GM18868 (cell line): ENCODE data around the gene SLC6A3.
"Not testable (repeated sequence)": the region's sequence is repeated elsewhere in the genome, so short reads cannot be mapped to it uniquely, and the experiment has no call there.

ENCODE experiments used
- ATAC-seq: cut with Tn5 transposase; IDR thresholded peaks from one replicate; pipeline ENCODE4 v1.9.1; 2021; ENCODE audit warnings: mild to moderate bottlenecking, moderate library complexity; ENCODE audit not compliant: unreplicated experiment

SLC6A3 gene

GRCh38 chr5:1375871-1376810 is 69.1 kb downstream of the SLC6A3 start:
- ATAC-seq: no peak

DNA sequence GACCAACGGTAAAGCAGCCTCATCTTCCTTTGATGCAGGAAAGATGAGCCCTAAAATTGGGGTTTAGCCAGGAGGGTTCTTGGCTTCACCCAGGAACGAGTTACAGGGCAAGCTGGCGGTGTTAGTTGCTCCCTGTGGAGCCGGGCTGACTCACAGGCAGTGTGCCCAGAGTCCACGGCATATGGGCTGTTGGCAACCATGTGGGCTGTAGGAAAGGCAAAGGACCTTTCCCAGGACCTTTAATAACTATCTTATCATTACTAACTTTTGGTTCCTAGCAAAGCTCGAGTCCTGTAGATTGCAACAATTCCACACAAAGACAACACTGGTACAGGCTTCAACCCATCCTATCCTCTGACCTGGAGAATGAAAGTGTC is 70.6 kb downstream of the SLC6A3 start:
- no peak for ATAC-seq

DNA sequence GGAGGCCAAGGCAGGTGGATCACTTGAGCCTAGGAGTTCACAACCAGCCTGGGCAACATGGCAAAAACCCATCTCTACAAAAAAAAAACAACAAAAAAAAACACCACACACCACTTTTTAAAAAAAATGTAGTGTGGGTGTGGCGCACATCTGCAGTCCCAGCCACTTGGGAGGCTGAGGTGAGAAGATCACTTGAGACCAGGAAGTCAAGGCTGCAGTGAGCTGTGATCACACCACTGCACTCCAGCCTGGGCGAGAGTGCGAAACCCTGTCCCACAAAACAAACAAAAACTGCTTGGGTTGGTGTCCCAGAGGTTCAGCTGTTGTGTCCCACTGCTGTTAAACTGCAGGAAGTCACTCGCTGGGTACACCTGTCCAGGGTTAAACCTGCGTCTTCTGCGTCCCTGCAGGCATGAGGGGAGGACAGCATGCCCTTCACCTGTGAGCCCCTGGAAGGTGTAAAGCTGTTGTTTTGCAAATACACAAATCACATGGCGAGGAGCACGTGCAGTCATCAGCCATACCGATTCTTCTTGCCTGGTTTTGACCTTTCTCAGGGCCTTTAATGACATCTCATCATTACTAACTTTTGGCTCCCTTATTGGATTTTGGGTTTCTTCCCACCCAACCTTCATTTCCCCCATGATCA is 71.1 kb downstream of the SLC6A3 start:
- ATAC-seq: no peak

- ATAC-seq: not testable (repeated sequence)
Observed at GRCh38 chr5:1371972-1372342, 73.3 kb downstream of the SLC6A3 start.

- no peak for ATAC-seq
Observed at GRCh38 chr5:1371218-1371971, 73.8 kb downstream of the SLC6A3 start.

GRCh38 chr5:1370006-1370405 is 75.2 kb downstream of the SLC6A3 start:
- ATAC-seq: no peak

- no peak for ATAC-seq
Observed at GRCh38 chr5:1368756-1369155, 76.5 kb downstream of the SLC6A3 start.

GRCh38 chr5:1368236-1368635 is 77.0 kb downstream of the SLC6A3 start:
- no peak for ATAC-seq

- ATAC-seq: no peak
Observed at GRCh38 chr5:1367149-1367548, 78.1 kb downstream of the SLC6A3 start.

DNA sequence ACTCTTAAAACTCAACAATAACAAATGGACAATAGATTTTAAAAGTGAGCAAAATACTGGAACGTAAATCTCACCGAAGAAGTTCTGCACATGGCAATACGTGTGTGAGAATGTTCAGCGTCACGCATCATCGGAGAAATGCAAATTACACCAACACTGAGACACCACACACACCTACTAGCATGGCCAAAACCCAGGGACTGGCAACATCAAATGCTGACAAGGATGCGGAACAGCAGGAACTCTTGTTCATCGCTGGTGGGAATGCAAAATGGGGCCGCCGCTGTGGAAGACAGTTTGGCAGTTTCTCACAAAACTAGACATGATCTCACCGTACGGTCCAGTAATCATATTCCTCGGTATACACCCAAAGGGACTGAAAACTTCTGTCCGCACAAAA is 78.7 kb downstream of the SLC6A3 start:
- ATAC-seq: no peak

DNA sequence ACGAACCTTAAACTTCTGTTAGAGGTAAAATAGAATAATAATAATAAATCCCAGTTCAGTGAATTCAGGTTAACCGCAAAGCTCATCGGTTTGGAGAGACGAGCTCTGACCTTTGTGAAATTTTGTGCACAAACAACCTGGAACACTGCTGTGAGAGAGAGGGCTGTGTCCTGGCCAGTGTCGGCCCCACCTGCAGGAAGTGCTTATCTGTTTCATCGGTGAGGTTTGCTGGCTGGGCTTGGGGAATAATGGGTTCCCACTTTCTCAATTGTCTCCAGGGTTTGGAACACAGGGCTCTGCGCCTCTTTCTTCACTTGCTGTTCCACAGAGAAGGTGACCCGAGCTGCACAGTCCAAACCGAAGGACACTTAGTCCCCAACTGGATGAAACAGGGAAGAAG is 81.0 kb downstream of the SLC6A3 start:
- no peak for ATAC-seq

DNA sequence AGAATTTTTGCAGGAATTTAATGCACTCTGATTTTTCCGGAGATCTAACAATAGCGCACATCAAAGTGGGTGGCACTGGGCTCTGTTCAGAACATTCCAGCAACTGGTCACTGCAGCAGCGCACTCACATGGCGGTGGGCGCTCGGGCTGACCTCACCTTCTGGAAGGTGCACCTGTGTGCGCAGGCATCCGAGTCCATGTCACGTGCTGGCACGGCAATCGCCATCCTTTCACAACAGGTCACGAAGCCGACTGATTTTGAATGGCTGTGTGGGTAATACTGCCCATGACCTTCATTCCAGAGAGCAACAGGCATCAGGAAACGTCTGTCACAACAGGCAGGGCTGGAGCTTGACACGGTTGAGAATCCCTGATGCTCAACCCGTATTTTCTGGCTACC is 81.7 kb downstream of the SLC6A3 start:
- no peak for ATAC-seq

- no peak for ATAC-seq
Observed at GRCh38 chr5:1363160-1363559, 82.1 kb downstream of the SLC6A3 start.

GRCh38 chr5:1362242-1363015 is 82.8 kb downstream of the SLC6A3 start:
- no peak for ATAC-seq

DNA sequence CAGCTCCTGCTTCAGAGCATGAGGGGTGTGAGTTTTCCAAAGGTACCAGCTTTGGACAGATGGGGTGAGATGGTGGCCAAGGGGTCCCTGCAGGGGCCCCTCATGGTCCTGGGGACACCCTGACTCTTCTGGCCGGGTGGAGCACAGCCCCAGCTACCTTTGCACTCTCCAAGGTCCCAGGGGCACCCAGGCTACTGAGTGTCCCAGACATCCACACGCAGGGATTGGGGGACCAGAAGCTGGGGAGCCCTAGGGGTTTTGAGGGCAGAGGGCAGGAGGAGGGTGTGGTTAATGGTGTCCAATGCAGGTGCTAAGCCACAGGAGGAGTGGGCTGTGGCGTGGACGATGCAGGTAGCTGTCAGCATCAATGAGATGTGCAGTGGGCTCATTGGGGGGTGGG is 84.4 kb downstream of the SLC6A3 start:
- no peak for ATAC-seq

GRCh38 chr5:1360367-1360766 is 84.9 kb downstream of the SLC6A3 start:
- not testable (repeated sequence) for ATAC-seq

- no peak for ATAC-seq
Observed at GRCh38 chr5:1359713-1360112, 85.5 kb downstream of the SLC6A3 start.

- ATAC-seq: no peak
Observed at GRCh38 chr5:1359031-1359645, 86.1 kb downstream of the SLC6A3 start.

DNA sequence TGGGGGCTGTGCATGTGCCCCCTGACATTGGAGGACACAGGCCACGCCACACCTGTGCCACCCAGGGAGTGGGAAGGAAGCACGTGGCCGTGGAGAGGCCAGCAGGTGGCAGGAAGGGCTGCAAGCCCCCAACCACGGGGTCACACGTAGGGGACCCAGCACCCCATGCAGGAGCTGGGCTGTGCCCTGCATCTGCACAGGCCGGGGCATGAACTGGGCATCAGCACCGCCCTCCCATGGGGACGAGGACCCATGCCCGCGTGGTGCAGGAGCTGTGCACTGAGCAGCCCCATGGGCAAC is 86.6 kb downstream of the SLC6A3 start:
- no peak for ATAC-seq

DNA sequence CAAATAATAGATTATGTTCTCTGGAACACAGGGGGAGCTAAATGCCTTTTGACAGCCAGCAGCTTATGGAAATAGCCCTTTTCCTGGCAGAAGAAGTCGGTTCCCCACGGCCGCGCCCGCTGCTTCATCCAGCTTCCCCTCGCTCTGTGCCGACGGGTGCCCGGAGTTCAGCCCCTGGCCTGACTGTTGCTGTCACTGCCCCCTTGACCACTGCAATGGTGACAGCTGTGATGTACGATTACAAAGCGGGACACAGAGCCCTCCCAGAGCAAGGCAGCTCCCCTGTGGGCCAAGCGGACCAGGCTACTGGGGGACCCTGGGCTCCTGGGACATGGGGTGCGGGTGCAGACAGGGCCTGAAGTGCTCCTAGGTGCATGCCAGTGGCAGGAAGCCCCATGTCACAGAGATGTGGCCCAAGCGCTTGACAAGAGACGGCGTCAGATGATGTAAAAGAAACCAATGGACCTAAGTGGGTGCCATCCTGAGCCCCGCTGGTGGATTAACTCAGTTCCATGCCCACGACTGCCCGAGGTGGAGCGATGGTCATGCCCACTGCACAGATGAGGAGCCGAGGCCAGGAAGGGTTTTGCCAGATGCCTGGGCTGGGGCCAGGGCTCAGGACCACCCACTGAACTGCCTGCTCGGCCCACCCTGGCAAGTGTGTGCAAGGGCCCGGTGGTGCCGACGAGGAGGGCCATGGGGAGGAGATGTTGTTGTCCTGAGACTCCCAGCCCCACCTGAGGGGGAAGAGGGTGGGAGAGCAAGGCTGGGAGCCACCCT is 87.1 kb downstream of the SLC6A3 start:
- no peak for ATAC-seq
